AG08395 (cell line): Measurements from ENCODE around the gene TMEM178B.
"Not testable (repeated sequence)": the region's sequence is repeated elsewhere in the genome, so short reads cannot be mapped to it uniquely, and the experiment has no call there.

ENCODE experiments used
- DNase-seq: peaks from one replicate; pipeline ENCODE4 v3.0.0; 2012; ENCODE audit warnings: mixed read lengths, low spot score

Gene TMEM178B

GRCh38 chr7:141355032-141355431, 281.2 kb downstream of the TMEM178B start:
- DNase-seq = no peak

- no peak for DNase-seq
Measured at GRCh38 chr7:141356161-141356560, 282.3 kb downstream of the TMEM178B start.

GRCh38 chr7:141358386-141358785, 284.5 kb downstream of the TMEM178B start:
- DNase-seq = no peak

DNA sequence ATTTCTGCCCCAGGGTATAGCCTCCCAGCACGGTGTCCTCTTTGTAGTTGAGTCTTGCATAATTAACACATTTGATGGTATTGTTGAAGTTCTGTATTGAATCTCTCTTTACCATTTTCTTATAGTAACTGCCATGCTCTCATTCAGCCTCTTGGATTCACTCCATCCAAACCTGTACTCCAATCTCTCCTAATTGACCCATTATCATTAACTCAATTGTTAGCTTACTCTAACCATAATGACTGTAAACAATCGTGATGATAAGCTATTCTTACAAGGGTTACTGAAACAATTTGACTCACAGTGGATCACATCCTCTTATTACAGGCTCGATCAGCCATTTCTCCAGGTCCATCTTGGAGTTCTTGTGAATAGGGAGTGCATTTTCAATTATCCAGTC, 285.4 kb downstream of the TMEM178B start:
- DNase-seq = no peak

GRCh38 chr7:141359740-141360415, 286.0 kb downstream of the TMEM178B start:
- no peak for DNase-seq

- no peak for DNase-seq
Measured at GRCh38 chr7:141360416-141360760, 286.5 kb downstream of the TMEM178B start.

DNA sequence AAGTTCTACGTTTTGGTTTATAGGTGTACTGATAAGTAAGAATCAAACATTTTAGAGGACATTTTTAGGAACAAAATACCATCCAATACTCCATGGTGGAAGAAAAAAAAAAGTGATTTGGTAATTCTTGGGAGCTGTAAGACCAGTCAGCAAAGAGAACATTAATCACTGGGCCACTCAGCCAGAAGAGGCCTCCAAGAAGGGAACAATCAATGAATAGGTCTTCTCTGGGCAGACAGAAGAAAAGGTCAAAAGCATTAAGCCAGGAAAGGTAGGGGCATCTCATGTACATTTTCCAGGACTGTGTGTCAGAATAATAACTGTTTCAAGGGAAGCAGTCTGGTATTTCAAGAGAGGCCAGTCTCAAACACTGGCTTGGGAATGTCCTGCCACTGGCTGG, 286.9 kb downstream of the TMEM178B start:
- no peak for DNase-seq

DNA sequence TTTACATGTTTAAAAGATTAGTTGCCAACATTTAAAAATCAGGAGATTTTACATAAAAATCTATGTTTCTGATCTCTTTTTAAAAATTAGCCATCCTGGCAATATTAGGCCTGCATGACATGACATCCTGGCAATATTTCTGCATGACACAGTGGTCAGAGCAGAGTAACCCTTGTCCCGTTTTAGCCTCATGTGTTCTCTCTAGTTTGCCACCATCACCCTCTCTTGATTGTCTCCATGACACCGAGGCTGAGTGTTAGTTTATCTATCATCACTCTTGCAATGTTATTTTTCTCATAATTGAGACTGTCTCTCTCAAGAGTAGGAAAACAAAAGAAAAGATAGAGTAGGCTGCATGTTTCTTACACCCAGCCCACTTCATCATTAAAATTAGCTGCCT, 287.6 kb downstream of the TMEM178B start:
- DNase-seq = no peak

GRCh38 chr7:141361960-141362359, 288.1 kb downstream of the TMEM178B start:
- no peak for DNase-seq

DNA sequence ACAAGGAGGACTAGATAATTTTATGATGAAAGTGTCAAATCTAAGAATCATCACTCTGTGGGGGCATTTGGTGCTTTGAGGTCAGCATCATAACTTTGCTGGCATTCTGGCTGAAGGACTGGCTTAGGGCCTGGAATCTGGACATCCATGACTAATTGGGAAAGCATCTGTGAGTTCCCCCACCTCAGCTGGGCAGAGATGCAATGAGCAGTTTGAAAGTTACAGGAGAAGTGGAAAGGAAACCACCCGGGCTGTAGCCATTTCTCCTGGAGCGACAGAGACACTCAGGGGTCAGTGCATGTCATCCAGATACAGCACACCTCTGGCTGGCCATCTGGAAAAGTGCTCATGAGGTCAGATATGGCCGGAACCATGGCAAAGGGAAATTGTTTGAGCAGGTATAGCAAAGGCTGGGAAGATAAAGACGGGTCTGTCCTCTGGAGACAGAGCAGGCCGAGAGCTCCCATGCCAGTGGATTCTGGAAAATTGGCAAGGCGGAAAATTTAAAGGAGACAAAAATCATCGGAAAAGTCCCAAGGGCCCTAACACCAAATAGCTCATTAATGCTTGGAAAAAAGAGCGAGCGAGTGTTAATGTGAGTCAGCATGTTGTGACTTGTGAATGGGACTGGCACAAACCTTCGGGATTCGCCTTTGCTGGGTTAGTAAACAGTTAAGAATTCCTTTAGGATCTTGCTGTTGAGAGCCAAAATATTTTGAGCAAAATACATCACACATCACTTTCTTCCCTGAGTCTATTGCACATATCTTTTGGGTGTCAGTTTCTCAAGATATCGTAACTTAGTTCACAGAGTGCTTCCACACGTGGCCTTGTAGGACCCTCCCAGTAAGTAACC, 288.9 kb downstream of the TMEM178B start:
- DNase-seq = peak; percentile 45

DNA sequence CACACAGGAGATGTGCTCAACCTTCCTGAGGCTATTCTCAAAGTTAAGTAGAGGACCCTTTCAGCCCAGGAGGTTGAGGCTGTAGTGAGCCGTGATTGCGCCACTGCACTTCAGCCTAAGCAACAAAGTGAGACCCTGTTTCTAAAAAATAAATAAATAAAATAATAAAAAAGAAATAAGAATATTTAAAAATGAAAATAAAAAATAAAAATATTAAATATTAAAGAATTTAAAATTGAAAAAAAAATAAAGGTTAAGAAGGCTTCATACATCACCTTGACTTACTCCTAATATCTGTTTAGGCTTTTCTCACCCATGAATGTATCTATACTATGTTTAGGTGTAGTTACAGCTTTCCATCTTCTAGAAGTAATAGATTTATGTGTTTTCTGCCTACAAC, 289.9 kb downstream of the TMEM178B start:
- DNase-seq = no peak

- DNase-seq = no peak
Measured at GRCh38 chr7:141366091-141366621, 292.3 kb downstream of the TMEM178B start.

DNA sequence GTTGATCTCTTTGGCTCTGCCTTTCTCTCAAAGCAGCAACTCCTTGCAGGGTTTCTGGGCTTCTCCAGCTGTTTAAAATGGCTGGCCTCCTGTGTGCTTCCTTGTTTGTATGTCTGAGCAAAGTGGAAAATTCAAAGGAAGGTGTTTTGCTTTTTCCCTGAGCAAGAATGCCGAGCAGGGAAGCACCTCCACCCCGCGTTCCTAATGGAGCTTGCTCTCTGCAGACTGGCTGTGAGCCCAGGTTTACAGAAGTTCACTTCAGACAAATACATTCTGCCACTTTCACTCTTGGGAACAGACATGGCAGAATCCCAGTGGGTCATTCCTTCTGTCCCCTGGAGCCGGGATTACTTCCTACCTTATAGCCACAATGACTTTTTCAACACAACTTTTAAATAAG, 295.6 kb downstream of the TMEM178B start:
- no peak for DNase-seq

GRCh38 chr7:141370178-141370577, 296.3 kb downstream of the TMEM178B start:
- no peak for DNase-seq

DNA sequence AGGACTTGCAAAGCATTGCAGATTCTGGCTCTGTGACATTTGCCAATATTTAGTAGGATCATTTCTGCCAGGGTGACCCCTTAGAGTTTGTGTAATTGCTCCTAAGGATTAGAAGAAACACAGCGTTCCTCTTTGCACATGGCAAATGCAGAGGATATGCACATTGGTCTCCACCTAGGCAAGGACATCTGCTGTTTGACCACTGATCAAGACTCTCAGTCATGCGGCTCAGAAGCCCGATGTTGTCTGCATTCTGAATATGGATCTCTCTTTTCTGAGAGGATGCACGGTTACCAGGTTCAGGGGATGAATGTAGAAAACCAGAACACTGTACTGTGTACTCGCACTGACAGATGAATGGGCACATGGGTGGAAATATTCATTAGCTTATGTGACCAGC, 296.8 kb downstream of the TMEM178B start:
- no peak for DNase-seq

- DNase-seq = no peak
Measured at GRCh38 chr7:141374425-141374824, 300.6 kb downstream of the TMEM178B start.

GRCh38 chr7:141375442-141375841, 301.6 kb downstream of the TMEM178B start:
- no peak for DNase-seq

DNA sequence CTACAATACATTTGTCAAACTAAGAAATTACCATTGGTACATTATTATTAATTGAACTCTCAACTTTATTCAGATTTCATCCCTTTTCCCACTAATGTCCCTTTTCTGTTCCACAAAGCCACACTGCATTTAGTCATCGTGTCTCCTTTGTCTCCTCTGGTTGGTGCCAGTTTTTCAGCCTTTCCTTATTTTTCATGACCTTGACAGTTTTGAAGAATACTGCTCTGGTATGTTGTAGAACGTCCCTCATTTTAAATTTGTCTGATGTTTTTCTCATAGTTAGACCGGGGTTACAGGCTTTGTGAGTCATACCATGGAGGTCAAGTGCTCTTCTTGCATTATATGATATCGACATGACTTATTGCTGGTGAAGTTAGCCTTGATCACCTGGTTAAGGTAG, 304.0 kb downstream of the TMEM178B start:
- no peak for DNase-seq

DNA sequence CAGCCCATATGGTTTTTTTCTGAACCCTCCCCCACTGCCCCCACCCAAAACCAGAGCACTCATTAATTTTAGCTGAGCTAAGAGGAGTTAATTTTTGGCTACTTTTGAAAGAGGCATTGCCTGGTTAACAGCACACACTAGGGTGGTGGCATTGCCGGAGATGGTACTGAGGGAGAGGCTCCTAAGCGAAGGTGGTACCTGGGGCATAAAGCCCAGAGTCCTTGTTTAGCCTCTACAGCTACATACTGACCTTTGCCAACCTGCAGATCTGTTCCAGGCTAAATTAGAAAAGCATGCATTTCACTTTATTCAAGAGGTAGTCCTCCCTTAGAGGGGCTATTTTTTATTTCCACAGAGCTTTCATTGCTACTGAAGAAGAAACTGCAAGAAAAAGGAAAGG, 304.5 kb downstream of the TMEM178B start:
- no peak for DNase-seq

DNA sequence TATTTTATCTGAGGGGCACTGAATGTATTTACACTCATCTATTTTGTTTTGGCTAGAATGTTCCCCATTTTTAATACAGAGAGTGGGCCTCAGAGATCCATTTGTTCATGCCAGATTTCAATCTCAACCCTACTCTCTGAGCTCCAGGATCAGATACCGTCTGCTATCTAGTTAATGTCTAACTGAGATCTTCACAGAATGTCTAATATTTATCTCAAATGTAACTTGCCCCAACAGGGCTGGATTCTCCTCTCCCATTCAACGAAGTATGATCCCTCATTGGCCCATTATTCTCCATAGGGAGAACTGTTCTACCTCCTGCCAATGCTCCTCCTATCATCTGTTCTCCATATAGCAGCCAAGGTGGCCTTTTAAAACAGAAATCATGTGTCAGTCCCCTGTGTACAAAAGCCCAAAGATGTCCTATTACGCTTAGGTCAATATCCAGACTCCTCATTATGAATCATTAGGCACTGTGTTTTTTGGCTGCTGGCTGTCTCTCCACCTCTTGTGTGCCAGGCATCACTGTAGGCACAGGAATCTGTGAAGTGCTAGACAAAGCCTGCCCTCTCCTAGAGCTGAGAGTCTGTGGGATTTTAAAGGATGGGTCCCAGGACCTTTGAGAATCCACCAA, 308.0 kb downstream of the TMEM178B start:
- no peak for DNase-seq

GRCh38 chr7:141383356-141383755, 309.5 kb downstream of the TMEM178B start:
- DNase-seq = not testable (repeated sequence)

- DNase-seq = no peak
Measured at GRCh38 chr7:141386881-141387280, 313.0 kb downstream of the TMEM178B start.
